Ishikawa (cell line): ENCODE measurements around the gene NADK.

Source experiments
- CEBPB ChIP-seq: IDR thresholded peaks from 2 replicates; pipeline ENCODE4 v1.6.1; 2012
- CREB1 ChIP-seq: IDR thresholded peaks from 2 replicates; pipeline ENCODE4 v1.6.1; 2012; ENCODE audit warnings: low read depth
- FOXM1 ChIP-seq: IDR thresholded peaks from 2 replicates; pipeline ENCODE4 v1.6.1; 2012; ENCODE audit warnings: low read depth, borderline replicate concordance
- MAX ChIP-seq: IDR thresholded peaks from 2 replicates; pipeline ENCODE4 v1.6.1; 2012
- RAD21 ChIP-seq: IDR thresholded peaks from 2 replicates; pipeline ENCODE4 v1.6.1; 2012; ENCODE audit warnings: low read depth
- REST ChIP-seq: IDR thresholded peaks from 2 replicates; pipeline ENCODE4 v1.6.1; 2012; ENCODE audit warnings: low read depth, mild to moderate bottlenecking
- TCF12 ChIP-seq: IDR thresholded peaks from 2 replicates; pipeline ENCODE4 v1.6.1; 2012; ENCODE audit warnings: low read depth
- TF ChIP-seq, protein P1 (sequence below): IDR thresholded peaks from 2 replicates; pipeline ENCODE4 v1.6.1; 2012

GRCh38 chr1:1779320-1779675 is 1.0 kb upstream of the NADK start:
- TF ChIP-seq FOXM1 (no peak), RAD21 (no peak), MAX (no peak), CREB1 (no peak), REST (no peak), CEBPB (no peak), TCF12 (no peak)
- TF ChIP-seq, protein P1, sequence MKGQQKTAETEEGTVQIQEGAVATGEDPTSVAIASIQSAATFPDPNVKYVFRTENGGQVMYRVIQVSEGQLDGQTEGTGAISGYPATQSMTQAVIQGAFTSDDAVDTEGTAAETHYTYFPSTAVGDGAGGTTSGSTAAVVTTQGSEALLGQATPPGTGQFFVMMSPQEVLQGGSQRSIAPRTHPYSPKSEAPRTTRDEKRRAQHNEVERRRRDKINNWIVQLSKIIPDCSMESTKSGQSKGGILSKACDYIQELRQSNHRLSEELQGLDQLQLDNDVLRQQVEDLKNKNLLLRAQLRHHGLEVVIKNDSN, result no peak
